C4-2B (cell line): ENCODE data around the gene KRTAP21-1.

ENCODE experiments used
- ZFX ChIP-seq: fragments of 450-650 bp; IDR thresholded peaks from 2 replicates; pipeline ENCODE4 v1.6.1; 2017
- TF ChIP-seq, protein P1 (sequence below): fragments of 450-650 bp; conservative IDR thresholded peaks from 2 replicates; pipeline ENCODE4 v1.5.1; 2017; ENCODE audit warnings: mild to moderate bottlenecking

DNA sequence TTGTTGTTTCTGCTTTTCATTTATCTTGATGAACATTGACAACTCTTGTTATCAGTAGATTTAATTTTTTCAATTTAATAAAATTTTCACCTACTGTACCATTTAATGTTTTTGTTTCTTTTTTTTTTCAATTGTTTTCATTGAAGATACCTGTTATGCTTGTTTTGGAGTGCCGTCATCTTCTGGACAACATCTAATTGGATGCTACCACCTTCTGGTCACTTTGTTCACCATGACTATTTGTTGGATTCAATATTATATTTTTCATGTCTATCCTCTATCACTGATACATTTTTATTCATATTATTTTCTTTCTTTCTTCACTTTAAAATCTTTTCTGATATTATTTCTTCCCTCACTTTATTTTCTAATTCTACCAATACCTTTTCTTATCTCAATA lies 22.2 kb downstream of the KRTAP21-1 start:
- TF ChIP-seq, protein P1, sequence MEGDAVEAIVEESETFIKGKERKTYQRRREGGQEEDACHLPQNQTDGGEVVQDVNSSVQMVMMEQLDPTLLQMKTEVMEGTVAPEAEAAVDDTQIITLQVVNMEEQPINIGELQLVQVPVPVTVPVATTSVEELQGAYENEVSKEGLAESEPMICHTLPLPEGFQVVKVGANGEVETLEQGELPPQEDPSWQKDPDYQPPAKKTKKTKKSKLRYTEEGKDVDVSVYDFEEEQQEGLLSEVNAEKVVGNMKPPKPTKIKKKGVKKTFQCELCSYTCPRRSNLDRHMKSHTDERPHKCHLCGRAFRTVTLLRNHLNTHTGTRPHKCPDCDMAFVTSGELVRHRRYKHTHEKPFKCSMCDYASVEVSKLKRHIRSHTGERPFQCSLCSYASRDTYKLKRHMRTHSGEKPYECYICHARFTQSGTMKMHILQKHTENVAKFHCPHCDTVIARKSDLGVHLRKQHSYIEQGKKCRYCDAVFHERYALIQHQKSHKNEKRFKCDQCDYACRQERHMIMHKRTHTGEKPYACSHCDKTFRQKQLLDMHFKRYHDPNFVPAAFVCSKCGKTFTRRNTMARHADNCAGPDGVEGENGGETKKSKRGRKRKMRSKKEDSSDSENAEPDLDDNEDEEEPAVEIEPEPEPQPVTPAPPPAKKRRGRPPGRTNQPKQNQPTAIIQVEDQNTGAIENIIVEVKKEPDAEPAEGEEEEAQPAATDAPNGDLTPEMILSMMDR: peak; percentile 60
- no peak for TF ChIP-seq ZFX
